Kidney (tissue), 14 donors: Measurements from ENCODE around the gene ZNF232. TPM values are rescaled to one million over a fixed set of nuclear protein-coding genes. Genes with fewer than 3 reads are reported as not detected.

Source experiments
- DNase-seq, 5 donors: peaks; one replicate each; pipeline ENCODE4 v3.0.0-alpha.2; 2013 to 2020
- FAIRE-seq: peaks from 2 replicates; lab custom pipeline; 2012; peaks lifted over from hg19 to GRCh38; lab: Jason Lieb, UNC
- H3K27ac ChIP-seq, 2 donors: one replicate each; pipeline ENCODE4 v1.7.0; 2013; ENCODE audit warnings: low read depth in 2 of 2, low read length in 2 of 2, inconsistent platforms in 1 of 2
- H3K27me3 ChIP-seq: one replicate; pipeline ENCODE4 v1.7.1; 2013; ENCODE audit warnings: low read length, inconsistent platforms; ENCODE audit not compliant: control insufficient read depth, insufficient read depth
- H3K36me3 ChIP-seq, 3 donors: one replicate each; pipeline versions ENCODE4 v1.7.0 to v1.7.1; 2013; ENCODE audit warnings: low read length in 3 of 3, control low read depth in 1 of 3, inconsistent platforms in 1 of 3; ENCODE audit not compliant: insufficient read depth in 3 of 3, control insufficient read depth in 2 of 3
- H3K4me1 ChIP-seq, 3 donors: one replicate each; pipeline versions ENCODE4 v1.7.0 to v1.7.1; 2013; ENCODE audit warnings: low read length in 3 of 3, inconsistent platforms in 1 of 3, low read depth in 1 of 3; ENCODE audit not compliant: control insufficient read depth in 2 of 3, insufficient read depth in 2 of 3
- H3K4me3 ChIP-seq, 3 donors: one replicate each; pipeline versions ENCODE4 v1.7.0 to v1.8.1; 2013; ENCODE audit warnings: low read length in 3 of 3, control low read depth in 1 of 3, inconsistent platforms in 1 of 3
- H3K9ac ChIP-seq, 3 donors: one replicate each; pipeline versions ENCODE4 v1.7.0 to v1.7.1; 2013; ENCODE audit warnings: low read length in 3 of 3, control low read depth in 1 of 3, inconsistent platforms in 1 of 3
- H3K9me3 ChIP-seq, 3 donors: one replicate each; pipeline versions ENCODE4 v1.7.0 to v1.7.1; 2013; ENCODE audit warnings: low read length in 3 of 3, control low read depth in 1 of 3, inconsistent platforms in 1 of 3; ENCODE audit not compliant: control insufficient read depth in 2 of 3, insufficient read depth in 1 of 3
- intact Hi-C: fragments of 100-400 bp; cut with DNase I; formaldehyde crosslinking; loops from one replicate; pipeline ENCODE4 v1.11.1; 2022
- polyA plus RNA-seq: library from polyadenylated mRNA; stranded (reverse); fragments of 350-450 nt; fragmentation: Illumina TruSeq; extraction: RNeasy Lipid Tissue Mini Kit (QIAGEN cat#74804); gene quantifications from one replicate; pipeline ENCODE4 v1.2.3, GENCODE V29; 2014; ENCODE audit warnings: low read depth, low replicate concordance; ENCODE audit not compliant: insufficient read depth
- total RNA-seq: library from RNA; stranded (reverse); fragmentation: NEBNext Ultra II Directional; extraction: Animal tissue kit (Norgen Biotek cat#: 25700); gene quantifications from one replicate; pipeline ENCODE4 v1.2.1, GENCODE V29; 2021
- TF ChIP-seq, protein P1 (sequence below): IDR thresholded peaks from 3 replicates; pipeline ENCODE4 v1.5.1; 2012; ENCODE audit warnings: mild to moderate bottlenecking, moderate library complexity, borderline replicate concordance; ENCODE audit not compliant: insufficient read depth; ENCODE audit errors: extremely low read depth
- donor health status: control.
- donor health status: control.
- donor health status: control.
- donor health status: control.
- donor health status: control.
- donor health status: DM: yes; HTN: yes; CAD: no.
- donor health status: Normal renal cell carcinoma (clear cell type).

ZNF232 gene
- total and polyA plus RNA-seq, 2 donors from 2014 or later: 6.9 to 8.0 TPM

DNA sequence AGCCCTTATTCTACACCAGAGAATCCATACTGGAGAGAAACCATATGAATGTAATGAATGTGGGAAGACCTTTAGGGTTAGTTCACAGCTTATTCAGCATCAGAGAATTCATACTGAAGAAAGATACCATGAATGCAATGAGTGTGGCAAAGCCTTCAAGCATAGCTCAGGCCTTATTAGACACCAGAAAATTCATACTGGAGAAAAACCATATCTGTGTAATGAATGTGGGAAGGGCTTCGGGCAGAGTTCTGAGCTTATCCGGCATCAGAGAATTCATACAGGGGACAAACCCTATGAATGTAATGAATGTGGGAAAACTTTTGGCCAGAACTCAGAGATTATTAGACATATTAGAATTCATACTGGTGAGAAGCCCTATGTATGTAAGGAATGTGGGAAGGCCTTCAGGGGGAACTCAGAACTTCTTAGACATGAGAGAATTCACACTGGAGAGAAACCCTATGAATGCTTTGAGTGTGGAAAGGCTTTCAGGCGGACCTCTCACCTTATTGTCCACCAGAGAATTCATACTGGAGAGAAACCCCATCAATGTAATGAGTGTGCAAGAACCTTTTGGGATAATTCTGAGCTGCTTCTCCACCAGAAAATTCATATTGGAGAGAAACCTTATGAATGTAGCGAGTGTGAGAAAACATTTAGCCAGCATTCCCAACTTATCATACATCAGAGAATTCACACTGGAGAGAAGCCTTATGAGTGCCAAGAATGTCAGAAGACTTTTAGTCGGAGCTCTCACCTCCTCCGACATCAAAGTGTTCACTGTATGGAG lies 19.3 kb downstream of the ZNF232 start:
- FAIRE-seq (no peak), DNase-seq (no peak)
- H3K9me3 ChIP-seq: peaks cover 2 to 95% (median 41%) of the 10 kb centered on the region in 3 donors
- H3K9ac ChIP-seq: no peak overlapping the region
- no peaks in the 10 kb centered on the region for H3K4me1 ChIP-seq
- TF ChIP-seq, protein P1, sequence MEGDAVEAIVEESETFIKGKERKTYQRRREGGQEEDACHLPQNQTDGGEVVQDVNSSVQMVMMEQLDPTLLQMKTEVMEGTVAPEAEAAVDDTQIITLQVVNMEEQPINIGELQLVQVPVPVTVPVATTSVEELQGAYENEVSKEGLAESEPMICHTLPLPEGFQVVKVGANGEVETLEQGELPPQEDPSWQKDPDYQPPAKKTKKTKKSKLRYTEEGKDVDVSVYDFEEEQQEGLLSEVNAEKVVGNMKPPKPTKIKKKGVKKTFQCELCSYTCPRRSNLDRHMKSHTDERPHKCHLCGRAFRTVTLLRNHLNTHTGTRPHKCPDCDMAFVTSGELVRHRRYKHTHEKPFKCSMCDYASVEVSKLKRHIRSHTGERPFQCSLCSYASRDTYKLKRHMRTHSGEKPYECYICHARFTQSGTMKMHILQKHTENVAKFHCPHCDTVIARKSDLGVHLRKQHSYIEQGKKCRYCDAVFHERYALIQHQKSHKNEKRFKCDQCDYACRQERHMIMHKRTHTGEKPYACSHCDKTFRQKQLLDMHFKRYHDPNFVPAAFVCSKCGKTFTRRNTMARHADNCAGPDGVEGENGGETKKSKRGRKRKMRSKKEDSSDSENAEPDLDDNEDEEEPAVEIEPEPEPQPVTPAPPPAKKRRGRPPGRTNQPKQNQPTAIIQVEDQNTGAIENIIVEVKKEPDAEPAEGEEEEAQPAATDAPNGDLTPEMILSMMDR: no peak
- intact Hi-C loops: loop anchor here (5.0 kb wide), 1 partner anchor 90 kb away; no protein-coding TSS in a partner anchor
- no peak overlapping the region for H3K27ac ChIP-seq
- H3K4me3 ChIP-seq: peak overlapping the region in 1 of 3 donors; percentile 1
- H3K27me3 ChIP-seq: no peaks in the 10 kb centered on the region
- peaks cover 12 to 49% (median 26%) of the 10 kb centered on the region in 3 donors for H3K36me3 ChIP-seq

DNA sequence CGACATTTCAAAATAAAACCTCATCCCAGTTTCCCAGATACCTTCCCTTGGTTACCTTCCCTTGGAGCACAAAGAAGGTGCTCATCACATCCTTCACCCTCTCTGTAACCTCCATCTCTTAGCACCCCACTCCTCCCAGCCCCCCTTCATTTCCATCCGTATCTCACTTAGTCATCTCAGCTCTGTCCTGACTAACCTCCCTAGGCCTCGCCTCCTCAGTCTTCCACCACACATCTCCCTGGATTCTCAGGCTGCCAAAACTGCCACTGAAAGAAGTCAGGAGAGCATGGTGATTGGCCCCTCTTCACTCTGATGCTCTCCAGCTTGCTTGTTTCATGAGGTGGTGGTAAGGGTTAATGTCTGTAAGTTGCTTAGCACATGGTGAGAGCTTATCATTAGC lies 31.1 kb downstream of the ZNF232 start:
- peaks cover 0 to 22% (median 5%) of the 10 kb centered on the region in 3 donors for H3K9me3 ChIP-seq
- intact Hi-C loops: no loop called here
- H3K27ac ChIP-seq: no peak overlapping the region
- no peak for DNase-seq
- peaks cover 0 to 8% (median 4%) of the 10 kb centered on the region in 3 donors for H3K4me1 ChIP-seq
- H3K4me3 ChIP-seq: no peak overlapping the region
- TF ChIP-seq, protein P1: no peak
- H3K27me3 ChIP-seq: no peaks in the 10 kb centered on the region
- FAIRE-seq: no peak
- H3K36me3 ChIP-seq: peaks cover 0 to 10% (median 0%) of the 10 kb centered on the region in 3 donors
- H3K9ac ChIP-seq: no peak overlapping the region

DNA sequence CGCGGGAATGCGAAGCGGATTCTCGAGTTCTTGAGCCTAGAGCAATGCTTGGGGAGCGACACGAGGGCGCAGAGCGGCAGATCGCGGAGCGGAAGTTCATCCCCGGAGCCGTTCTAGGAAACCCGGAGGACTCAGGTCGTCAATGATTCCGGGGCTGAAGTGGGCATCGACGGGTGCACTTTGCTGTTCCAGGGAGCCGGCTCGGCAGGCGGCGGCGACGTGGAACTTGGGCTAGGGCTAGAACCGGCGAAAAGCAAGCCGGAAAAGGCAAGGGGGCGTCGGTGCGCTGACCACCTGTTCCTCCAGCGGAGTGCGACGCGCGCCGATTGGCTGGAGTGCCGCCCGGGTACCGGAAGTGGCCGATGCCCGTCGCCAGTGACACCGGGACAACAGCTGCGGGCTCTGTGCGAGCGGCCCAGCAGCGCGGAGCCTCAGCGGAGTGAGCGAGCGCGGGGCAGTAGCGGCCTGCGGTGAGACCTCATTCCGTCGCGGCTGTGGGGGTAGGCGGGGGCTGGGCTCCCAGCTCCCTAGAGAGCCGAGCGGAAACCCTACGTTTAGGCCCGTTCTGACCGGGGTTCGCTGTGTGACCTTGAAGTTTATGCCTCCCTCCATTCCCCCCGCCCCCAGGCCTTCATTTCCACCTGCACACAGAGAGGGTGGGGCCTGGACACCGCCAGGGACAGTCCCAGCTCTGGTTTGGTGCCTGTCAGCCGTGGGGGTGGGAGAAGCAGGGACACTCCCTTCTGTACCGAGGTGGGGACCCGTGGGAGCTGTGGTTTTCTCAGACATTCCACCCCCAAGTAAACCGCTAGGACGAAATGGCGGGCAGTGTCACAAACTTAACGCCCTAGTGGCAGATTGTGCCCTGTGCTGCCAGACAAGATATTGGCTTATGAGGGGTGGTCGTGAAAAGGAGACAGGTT lies 33.3 kb downstream of the ZNF232 start, which contains the start of gene ZFP3:
TSS of gene ZFP3 (plus strand) at position 362 of the 923 bp plus-strand sequence. CDS start 13,038 bp downstream, outside the sequence.
- Histone ChIP-seq H3K36me3 (peaks cover 0 to 10% (median 0%) of the 10 kb centered on the region in 3 donors), H3K4me3 (peak within 1 kb of the TSS; percentile 83 to 89 (median 85)), H3K27ac (peak within 1 kb of the TSS; percentile 69 to 82), H3K9me3 (peaks cover 0 to 12% (median 2%) of the 10 kb centered on the region in 3 donors), H3K4me1 (peaks cover 0 to 8% (median 4%) of the 10 kb centered on the region in 3 donors), H3K9ac (peak within 1 kb of the TSS; percentile 68 to 83 (median 75)), H3K27me3 (no peaks in the 10 kb centered on the region)
- intact Hi-C loops: no loop called here
- peak; percentile 91 to 95 (median 94) for DNase-seq
- TF ChIP-seq, protein P1: peak; percentile 1
- no peak for FAIRE-seq
